ENCODE data around the gene PRKAG2. TPM values are rescaled to one million over a fixed set of nuclear protein-coding genes. Genes with fewer than 3 reads are reported as not detected.

PRKAG2 gene
- total and polyA plus RNA-seq, 4 donors: 3.6 to 25.1 (median 16.8) TPM

DNA sequence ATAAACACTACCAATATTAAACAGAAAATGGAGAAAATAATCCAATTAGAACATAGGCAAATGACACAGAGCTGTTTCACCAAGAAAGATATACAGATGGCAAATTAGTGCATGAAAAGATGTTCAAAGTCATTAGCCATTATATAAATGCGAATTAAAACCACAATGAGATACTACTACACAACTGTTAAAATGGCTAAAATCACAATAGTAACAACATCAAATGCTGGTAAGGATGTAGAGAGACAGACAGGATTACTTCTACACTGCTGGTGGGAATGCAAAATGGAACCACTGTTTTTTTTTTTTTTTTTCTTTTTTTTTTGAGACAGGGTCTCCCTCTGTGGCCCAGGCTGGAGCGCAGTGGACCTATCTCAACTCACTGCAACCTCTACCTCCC, 242.3 kb downstream of the PRKAG2 start:
- DNase-seq (ENCODE audit: low spot score): no peak
- H3K9ac ChIP-seq (ENCODE audit: low read depth in 1 of 2, low read length in 2 of 2): no peak overlapping the region
- H3K4me1 ChIP-seq (ENCODE audit: control insufficient read depth in 4 of 4, insufficient read depth in 4 of 4, low read length in 3 of 4): peaks cover 0 to 12% (median 3%) of the 10 kb centered on the region in 4 donors
- TF ChIP-seq HNF4A (conservative IDR thresholded peaks at IDR 0.05) (no peak), RXRA (IDR thresholded peaks at IDR 0.05) (no peak), EGR1 (IDR thresholded peaks at IDR 0.05; ENCODE audit: low read depth in 2 of 2) (no peak), RAD21 (IDR thresholded peaks at IDR 0.05) (no peak), HNF4G (IDR thresholded peaks at IDR 0.05) (no peak), NR2F2 (IDR thresholded peaks at IDR 0.05) (no peak)
- TF ChIP-seq, protein P1, sequence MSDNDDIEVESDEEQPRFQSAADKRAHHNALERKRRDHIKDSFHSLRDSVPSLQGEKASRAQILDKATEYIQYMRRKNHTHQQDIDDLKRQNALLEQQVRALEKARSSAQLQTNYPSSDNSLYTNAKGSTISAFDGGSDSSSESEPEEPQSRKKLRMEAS (IDR thresholded peaks at IDR 0.05): no peak
- TF ChIP-seq, protein P2, sequence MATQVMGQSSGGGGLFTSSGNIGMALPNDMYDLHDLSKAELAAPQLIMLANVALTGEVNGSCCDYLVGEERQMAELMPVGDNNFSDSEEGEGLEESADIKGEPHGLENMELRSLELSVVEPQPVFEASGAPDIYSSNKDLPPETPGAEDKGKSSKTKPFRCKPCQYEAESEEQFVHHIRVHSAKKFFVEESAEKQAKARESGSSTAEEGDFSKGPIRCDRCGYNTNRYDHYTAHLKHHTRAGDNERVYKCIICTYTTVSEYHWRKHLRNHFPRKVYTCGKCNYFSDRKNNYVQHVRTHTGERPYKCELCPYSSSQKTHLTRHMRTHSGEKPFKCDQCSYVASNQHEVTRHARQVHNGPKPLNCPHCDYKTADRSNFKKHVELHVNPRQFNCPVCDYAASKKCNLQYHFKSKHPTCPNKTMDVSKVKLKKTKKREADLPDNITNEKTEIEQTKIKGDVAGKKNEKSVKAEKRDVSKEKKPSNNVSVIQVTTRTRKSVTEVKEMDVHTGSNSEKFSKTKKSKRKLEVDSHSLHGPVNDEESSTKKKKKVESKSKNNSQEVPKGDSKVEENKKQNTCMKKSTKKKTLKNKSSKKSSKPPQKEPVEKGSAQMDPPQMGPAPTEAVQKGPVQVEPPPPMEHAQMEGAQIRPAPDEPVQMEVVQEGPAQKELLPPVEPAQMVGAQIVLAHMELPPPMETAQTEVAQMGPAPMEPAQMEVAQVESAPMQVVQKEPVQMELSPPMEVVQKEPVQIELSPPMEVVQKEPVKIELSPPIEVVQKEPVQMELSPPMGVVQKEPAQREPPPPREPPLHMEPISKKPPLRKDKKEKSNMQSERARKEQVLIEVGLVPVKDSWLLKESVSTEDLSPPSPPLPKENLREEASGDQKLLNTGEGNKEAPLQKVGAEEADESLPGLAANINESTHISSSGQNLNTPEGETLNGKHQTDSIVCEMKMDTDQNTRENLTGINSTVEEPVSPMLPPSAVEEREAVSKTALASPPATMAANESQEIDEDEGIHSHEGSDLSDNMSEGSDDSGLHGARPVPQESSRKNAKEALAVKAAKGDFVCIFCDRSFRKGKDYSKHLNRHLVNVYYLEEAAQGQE (IDR thresholded peaks at IDR 0.05): no peak
- H3K27me3 ChIP-seq (ENCODE audit: control insufficient read depth in 4 of 4, insufficient read depth in 4 of 4, low read length in 3 of 4): no peaks in the 10 kb centered on the region
- H3K9me3 ChIP-seq (ENCODE audit: control insufficient read depth in 4 of 4, low read length in 3 of 4): no peaks in the 10 kb centered on the region
- 97% methylated on average over 2 of the region's 2 CpGs for WGBS
- H3K4me3 ChIP-seq (ENCODE audit: low read depth in 1 of 3, low read length in 3 of 3): no peak overlapping the region
- H3K27ac ChIP-seq (ENCODE audit: low read depth in 1 of 2, low read length in 2 of 2): no peak overlapping the region
- no peaks in the 10 kb centered on the region for H3K36me3 ChIP-seq (ENCODE audit: control insufficient read depth in 4 of 4, insufficient read depth in 3 of 4, low read depth in 1 of 4, low read length in 3 of 4)

DNA sequence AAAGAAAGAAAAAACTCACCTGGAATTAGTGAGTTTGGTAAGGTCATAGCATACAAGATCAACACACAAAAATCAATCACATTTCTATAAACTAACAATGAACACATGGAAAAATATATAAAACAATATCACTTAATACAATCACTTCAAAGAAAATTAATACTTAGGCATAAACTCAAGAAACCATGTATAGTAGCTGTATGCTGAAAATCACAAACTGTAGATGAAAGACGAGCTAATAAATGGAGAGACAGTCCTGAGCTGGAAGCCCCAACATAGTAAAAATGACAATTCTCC, 243.5 kb downstream of the PRKAG2 start:
- Histone ChIP-seq H3K4me1 (ENCODE audit: control insufficient read depth in 4 of 4, insufficient read depth in 4 of 4, low read length in 3 of 4) (peaks cover 0 to 12% (median 3%) of the 10 kb centered on the region in 4 donors), H3K9ac (ENCODE audit: low read depth in 1 of 2, low read length in 2 of 2) (no peak overlapping the region), H3K36me3 (ENCODE audit: control insufficient read depth in 4 of 4, insufficient read depth in 3 of 4, low read depth in 1 of 4, low read length in 3 of 4) (no peaks in the 10 kb centered on the region), H3K27ac (ENCODE audit: low read depth in 1 of 2, low read length in 2 of 2) (peak overlapping the region; percentile 85 to 91), H3K9me3 (ENCODE audit: control insufficient read depth in 4 of 4, low read length in 3 of 4) (no peaks in the 10 kb centered on the region), H3K27me3 (ENCODE audit: control insufficient read depth in 4 of 4, insufficient read depth in 4 of 4, low read length in 3 of 4) (no peaks in the 10 kb centered on the region), H3K4me3 (ENCODE audit: low read depth in 1 of 3, low read length in 3 of 3) (no peak overlapping the region)
- WGBS: 97% methylated on average over 1 of the region's 1 CpG
- TF ChIP-seq, protein P3, sequence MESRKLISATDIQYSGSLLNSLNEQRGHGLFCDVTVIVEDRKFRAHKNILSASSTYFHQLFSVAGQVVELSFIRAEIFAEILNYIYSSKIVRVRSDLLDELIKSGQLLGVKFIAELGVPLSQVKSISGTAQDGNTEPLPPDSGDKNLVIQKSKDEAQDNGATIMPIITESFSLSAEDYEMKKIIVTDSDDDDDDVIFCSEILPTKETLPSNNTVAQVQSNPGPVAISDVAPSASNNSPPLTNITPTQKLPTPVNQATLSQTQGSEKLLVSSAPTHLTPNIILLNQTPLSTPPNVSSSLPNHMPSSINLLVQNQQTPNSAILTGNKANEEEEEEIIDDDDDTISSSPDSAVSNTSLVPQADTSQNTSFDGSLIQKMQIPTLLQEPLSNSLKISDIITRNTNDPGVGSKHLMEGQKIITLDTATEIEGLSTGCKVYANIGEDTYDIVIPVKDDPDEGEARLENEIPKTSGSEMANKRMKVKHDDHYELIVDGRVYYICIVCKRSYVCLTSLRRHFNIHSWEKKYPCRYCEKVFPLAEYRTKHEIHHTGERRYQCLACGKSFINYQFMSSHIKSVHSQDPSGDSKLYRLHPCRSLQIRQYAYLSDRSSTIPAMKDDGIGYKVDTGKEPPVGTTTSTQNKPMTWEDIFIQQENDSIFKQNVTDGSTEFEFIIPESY (IDR thresholded peaks at IDR 0.05): no peak
- TF ChIP-seq, protein P1 (IDR thresholded peaks at IDR 0.05): no peak
- TF ChIP-seq SP1 (IDR thresholded peaks at IDR 0.05): no peak
- no peak for TF ChIP-seq GABPA (IDR thresholded peaks at IDR 0.05 in 1 of 2, conservative IDR thresholded peaks at IDR 0.05 in 1 of 2)
- no peak for TF ChIP-seq HNF4G (IDR thresholded peaks at IDR 0.05)
- TF ChIP-seq FOXA2 (IDR thresholded peaks at IDR 0.05): no peak
- TF ChIP-seq, protein P4, sequence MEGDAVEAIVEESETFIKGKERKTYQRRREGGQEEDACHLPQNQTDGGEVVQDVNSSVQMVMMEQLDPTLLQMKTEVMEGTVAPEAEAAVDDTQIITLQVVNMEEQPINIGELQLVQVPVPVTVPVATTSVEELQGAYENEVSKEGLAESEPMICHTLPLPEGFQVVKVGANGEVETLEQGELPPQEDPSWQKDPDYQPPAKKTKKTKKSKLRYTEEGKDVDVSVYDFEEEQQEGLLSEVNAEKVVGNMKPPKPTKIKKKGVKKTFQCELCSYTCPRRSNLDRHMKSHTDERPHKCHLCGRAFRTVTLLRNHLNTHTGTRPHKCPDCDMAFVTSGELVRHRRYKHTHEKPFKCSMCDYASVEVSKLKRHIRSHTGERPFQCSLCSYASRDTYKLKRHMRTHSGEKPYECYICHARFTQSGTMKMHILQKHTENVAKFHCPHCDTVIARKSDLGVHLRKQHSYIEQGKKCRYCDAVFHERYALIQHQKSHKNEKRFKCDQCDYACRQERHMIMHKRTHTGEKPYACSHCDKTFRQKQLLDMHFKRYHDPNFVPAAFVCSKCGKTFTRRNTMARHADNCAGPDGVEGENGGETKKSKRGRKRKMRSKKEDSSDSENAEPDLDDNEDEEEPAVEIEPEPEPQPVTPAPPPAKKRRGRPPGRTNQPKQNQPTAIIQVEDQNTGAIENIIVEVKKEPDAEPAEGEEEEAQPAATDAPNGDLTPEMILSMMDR (IDR thresholded peaks at IDR 0.05; ENCODE audit: low read depth, low read length, missing input control): no peak
- no peak for TF ChIP-seq RAD21 (IDR thresholded peaks at IDR 0.05)
- TF ChIP-seq, protein P5, sequence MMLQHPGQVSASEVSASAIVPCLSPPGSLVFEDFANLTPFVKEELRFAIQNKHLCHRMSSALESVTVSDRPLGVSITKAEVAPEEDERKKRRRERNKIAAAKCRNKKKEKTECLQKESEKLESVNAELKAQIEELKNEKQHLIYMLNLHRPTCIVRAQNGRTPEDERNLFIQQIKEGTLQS (IDR thresholded peaks at IDR 0.05): no peak
- TF ChIP-seq JUND (IDR thresholded peaks at IDR 0.05): no peak
- no peak for TF ChIP-seq NR2F2 (IDR thresholded peaks at IDR 0.05)
- TF ChIP-seq FOXA1 (IDR thresholded peaks at IDR 0.05): no peak
- no peak for TF ChIP-seq EGR1 (IDR thresholded peaks at IDR 0.05; ENCODE audit: low read depth in 2 of 2)
- TF ChIP-seq YY1 (IDR thresholded peaks at IDR 0.05): no peak
- TF ChIP-seq TAF1 (conservative IDR thresholded peaks at IDR 0.05): no peak
- DNase-seq (ENCODE audit: low spot score): no peak
